ENCODE results near the gene C1orf53.
"Not testable (repeated sequence)": the region's sequence is repeated elsewhere in the genome, so short reads cannot be mapped to it uniquely, and the experiment has no call there.

Gene C1orf53

DNA sequence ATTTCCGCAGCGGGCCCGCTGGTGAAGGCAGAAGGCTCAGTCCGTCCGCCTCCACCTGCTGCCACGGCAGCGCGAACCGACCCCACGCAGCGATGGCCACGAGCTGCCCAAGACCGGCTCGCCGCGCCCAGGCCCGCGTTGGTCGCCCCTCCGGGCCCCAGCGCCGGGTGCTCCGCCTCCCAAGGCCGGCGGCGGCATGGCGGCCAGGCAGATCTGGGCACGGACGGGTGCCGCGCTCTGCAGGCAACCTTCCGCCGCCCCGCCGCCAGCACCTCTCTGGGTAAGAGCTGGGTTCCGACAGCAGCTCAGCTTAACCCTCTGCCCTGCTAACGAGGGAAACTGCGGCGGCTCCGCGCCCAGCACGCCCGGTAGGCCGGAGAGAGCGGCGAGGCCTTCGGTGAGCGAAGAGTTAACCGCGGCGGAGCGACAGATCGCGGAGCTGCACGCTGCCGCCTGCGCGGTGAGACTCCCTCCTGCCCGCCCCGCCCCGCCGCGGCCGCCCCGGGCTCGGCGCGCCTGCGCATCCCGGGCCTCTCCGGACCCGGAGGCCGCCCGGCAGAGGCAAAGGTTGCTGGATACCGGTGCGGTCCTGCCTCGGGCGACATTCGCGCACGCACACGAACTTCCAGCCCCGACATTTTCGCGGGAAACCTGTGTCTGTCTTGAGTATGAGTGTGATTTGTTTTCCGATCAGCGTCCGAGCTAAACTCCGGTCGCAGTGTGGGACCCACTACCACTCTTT lies at the start of gene C1orf53:
C1orf53 (plus strand) TSS at position 177 of the 742 bp plus-strand sequence; CDS start at position 197, 20 bp downstream.
- DNase-seq, result peak; percentile 76 to 98 (median 96)

DNA sequence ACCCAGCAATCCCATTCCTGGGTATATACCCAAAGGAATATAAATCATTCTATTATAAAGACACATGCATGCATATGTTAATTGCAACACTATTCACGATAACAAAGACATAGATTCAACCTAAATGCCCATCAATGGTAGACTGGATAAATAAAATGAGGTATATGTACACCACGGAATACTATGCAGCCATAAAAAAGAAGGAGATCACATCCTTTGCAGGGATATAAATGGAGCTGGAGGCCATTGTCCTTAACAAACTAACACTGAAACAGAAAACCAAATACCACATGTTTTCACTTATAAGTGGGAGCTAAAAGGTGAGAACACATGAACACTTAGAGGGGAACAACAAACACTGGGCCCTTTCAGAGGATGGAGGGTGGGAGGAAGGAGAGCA lies 46.7 kb upstream of the C1orf53 start:
- DNase-seq, result not testable (repeated sequence)

DNA sequence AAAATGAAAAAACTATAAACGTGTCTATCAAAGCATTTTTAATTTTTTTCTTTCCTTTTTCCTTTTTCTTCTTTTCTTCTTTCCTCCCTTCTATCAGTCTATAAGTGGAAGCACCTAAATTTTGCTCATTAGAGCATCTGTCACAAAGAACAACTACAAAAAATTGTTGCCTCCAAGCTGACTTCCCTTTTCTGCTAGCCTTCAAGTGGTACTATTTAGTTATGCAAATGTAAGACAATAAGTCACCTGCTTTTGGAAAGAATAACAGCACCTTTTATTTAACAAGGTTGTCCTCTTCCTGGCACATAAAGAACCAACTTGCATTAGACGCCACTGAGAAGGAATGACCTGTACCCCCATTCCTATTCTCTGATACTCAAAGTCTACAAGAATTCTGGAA lies 45.0 kb upstream of the C1orf53 start:
- DNase-seq, result no peak

DNA sequence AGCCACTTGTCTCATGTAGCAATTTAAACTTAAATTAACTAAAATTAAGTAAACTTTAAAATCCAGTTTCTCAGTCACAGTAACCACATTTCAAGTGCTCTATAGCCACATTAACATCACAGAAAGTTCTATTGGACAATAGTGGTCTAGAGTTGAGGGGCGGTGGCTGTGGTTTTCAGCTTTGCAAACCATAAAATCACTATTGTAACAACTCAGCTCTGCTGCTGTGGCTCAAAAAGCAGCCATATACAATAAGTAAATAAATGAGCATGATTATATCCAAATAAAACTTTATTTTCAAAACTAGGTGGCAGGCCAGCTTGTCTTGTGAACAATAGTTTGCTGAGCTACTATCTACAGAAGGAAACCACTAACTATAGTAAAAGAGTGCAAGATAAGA lies 43.4 kb upstream of the C1orf53 start:
- DNase-seq, result no peak

DNA sequence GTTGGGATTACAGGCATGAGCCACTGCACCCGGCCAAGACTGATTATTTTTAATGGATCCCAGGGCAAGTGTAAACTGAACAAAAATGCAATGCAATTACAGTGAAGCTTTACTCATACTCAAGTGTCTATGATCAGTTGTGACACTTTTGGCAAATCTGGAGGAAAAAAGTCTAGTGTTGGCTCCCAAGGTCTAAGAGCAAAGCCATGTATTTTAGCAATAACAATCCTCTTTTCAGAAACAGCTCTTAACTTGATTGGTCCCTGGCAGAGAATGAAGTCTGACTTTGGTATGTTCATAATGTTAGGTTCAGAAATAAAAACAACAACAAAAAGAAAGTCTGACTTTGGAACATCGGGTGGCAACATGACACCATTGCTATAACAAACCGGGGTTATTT lies 40.2 kb upstream of the C1orf53 start:
- no peak for DNase-seq

DNA sequence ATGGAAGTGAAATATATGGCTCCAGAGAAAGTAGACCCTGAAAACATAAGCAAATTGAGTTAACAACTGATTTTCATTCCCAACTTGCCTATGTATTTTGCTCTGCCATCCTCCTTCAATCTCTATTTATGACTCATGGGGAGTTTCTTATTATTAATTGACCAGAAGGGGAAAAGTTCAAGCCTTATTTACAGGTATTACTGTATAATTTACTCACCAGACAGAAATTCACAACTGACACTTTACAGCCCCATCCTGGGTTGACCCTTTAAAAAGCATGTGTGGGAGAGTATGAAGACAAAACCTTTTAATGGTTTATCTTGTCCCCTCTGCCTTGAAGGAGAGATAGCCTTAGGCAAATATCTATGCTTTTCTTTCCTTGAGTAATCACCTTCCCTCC lies 39.8 kb upstream of the C1orf53 start:
- DNase-seq, result no peak

DNA sequence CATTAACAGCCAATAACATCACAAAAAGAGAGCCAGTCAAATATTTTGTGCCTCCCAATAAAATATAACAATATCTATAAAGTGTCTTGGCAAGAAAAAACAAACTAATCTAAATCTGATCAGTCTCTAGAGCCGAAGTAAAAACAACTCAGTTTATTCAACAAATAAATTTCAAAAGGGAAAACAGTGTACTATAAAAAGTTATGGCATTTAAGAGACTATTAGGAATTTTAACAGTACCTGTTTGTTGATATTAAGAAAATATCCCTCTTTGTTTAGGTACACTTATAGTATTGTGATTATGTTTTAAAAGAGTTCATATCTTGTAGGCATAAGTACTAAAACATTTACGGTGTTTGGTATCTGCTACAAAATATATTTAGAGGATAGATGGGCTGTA lies 36.6 kb upstream of the C1orf53 start:
- DNase-seq, result no peak

DNA sequence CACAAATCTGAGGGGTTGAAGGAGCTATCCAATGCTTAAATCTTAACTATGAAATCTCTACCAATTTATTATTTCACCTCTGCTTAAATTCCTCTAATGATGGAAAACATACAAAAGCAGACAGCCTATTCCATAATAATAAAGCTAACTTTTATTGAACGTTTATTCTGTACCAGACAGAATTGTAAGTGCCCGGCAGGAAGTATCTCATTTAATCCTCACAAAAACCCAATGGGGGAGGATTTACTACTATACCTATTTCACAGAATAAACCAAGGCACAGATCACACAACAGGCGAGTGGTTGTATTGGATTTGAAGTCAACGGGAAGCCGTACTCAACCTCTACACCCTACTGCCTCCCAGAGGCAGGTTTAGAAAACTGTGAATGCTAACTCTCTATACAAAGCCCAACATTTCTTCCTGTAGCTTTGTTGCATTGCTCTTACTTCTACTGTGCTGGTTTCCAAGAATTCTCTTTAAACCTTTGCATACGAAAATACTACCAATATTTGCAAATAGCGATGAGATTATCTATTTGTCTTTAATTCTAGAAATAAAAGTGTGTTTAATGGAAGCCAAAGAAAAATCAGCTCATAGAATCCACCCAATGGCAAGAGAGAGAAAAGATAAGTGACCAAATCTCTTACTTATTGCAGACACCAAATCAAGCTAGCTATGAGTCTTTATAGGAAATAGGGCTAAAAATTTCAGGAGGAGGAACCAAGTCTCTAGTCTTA lies 33.5 kb upstream of the C1orf53 start:
- peak; percentile 27 to 61 (median 31) for DNase-seq

DNA sequence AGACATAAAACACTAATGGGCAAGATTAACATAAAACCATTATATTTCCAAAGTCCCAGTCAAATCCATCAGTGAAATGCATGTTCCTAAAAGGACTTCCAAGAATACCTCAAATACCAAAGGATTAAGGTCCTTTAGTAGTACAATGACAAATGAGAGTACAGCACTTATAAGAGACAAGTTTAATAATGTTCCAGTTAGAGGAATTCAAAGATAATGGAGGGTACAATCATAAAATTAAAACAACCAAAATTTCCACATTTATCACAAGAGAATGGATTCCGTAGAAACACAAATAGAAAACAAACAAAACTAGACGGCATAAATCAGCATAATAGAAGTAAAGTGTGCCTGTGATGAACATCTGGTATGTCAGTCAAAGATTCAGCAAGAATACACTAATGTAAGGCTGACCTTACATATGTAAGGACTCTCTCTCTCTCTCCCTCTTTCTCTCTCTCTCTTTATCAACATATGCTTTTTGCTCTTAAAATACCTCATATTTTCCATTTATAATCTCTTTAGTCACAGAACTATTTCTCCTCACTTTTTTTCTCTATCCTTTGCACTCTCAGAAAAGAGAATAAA lies 32.8 kb upstream of the C1orf53 start:
- DNase-seq, result no peak

DNA sequence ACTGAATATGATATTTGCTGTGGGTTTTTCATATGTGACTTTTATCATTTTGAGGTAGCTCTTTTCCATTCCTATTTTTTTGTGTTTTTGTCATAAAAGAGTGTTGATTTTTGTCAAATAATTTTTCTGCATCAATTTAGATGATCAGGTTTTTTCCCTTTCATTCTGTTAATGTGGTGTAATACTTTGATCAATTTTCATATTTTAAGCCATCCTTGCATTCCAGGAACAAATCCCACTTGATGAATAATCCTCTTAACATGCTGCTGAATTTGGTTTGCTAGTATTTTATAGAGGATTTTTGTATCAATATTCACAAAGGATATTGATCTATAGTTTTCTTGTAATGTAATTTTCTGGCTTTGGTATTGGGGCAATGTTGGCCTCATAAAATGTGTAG lies 25.5 kb upstream of the C1orf53 start:
- DNase-seq, result no peak

DNA sequence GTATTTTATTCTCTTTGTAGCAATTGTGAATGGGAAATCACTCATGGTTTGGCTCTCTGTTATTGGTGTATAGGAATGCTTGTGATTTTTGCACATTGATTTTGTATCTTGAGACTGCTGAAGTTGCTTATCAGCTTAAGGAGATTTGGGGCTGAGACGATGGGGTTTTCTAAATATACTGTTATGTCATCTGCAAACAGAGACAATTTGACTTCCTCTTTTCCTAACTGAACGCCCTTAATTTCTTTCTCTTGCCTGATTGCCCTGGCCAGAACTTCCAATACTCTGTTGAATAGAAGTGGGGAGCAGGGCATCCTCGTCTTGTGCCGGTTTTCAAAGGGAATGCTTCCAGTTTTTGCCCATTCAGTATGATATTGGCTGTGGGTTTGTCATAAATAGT lies 22.0 kb upstream of the C1orf53 start:
- not testable (repeated sequence) for DNase-seq

DNA sequence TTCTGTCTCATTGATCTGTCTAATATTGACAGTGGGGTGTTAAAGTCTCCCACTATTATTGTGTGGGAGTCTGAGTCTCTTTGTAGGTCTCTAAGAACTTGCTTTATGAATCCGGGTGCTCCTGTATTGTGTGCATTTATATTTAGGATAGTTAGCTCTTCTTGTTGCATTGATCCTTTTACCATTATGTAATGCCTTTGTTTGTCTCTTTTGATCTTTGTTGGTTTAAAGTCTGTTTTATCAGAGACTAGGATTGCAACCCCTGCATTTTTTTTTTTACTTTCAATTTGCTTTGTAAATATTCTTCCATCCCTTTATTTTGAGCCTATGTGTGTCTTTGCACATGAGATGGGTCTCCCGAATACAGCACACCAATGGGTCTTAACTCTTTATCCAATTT lies 20.2 kb upstream of the C1orf53 start:
- not testable (repeated sequence) for DNase-seq

DNA sequence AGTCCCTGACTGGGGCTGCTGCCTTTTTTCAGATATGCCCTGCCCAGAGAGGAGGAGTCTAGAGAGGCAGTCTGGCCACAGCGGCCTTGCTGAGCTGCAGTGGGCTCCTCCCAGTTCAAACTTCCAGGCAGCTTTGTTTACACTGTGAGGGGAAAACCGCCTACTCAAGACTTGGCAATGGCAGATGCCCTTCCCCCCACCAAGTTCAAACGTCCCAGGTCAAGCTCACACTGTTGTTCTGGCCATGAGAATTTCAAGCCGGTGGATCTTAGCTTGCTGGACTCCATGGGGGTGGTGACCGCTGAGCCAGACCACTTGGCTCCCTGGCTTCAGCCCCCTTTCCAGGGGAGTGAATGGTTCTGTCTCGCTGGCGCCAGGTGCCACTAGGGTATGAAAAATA lies 18.3 kb upstream of the C1orf53 start:
- DNase-seq, result no peak

DNA sequence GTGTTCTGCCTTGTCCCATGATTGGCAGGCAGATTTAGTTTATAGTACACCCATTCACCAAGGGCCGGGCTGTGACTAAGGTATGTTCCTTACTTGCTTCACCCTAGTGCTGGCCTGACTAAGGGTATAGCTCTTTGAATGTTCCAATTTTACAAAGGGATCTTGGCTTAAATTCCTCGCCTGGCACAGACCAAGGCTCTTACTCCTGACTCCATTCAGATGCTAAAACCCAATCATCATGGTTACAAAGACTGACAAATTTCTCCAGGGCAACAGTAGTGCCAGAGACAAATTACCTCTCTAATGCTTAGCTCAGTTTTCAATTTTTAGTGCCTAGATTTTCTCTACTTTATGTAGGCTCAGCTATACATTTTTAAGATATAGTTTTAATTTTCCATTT lies 11.5 kb upstream of the C1orf53 start:
- no peak for DNase-seq

DNA sequence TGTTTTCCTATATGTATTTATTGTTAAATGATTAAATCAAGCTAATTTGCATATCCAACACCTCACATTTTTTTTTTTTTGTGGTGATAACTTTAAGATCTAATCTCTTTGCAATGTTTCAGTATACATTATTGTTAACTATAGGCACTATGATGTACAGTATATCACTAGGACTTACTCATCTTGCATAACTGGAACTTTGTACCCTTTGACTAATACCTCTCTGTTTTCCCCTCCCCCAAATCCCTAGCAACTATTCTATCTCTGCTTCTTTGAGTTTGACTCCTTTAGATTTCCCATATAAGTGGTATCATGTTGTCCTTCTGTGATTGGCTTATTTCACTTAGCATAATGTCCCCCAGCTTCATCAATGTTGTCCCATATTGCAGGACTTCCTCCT lies 9.7 kb upstream of the C1orf53 start:
- DNase-seq, result no peak

DNA sequence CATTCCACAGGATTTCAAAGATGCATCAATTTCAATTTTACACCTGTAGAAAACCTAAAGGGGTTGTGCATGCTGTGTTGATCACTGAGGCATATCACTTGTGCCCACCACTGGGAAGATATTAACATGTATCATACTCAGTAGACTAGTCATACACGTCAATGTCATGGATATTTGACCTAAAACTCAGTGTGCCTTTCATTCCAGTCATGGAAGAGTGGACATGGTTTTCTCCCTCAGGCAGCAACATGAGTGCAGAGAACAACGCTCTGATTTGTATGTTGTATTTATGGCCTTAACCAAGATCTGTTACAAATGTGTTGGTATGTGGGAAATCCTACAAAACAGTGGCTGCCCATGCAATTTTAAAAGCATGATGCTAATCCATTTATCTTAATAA lies 6.1 kb upstream of the C1orf53 start:
- DNase-seq, result no peak

DNA sequence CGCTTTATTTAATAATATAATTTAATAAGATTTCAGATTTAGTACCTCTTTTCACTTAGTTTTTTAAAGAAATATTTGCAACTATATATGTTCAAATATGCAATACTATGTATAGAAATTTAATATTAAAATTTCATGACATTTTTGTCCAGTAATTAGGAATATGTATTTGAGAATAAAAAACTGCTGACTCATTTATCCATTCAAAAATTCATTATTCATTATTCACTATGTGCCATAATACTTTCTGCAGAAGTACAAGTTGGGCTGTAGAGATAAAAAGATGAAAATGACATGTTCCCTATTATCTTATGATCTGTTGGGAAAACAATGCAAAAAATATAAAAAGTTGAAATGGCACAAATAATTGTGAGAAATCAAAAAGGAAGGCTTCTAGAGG lies 3.4 kb upstream of the C1orf53 start:
- no peak for DNase-seq

DNA sequence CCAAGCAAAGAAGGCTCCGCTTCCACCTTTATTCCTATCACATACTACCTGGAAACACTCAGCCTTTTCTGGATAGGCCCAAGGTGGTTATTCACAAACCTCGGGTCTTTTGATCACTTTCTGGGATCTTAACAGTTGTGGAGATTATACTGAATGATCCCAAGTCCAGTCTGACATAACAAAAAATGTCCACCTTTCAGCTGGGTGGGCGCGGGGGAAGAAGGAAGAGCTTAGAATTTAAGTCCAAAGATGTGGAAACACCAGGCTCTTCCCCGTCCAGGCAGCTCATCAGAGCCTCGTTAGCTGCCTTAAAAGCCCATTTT lies 338 bp upstream of the C1orf53 start:
- DNase-seq, result no peak

DNA sequence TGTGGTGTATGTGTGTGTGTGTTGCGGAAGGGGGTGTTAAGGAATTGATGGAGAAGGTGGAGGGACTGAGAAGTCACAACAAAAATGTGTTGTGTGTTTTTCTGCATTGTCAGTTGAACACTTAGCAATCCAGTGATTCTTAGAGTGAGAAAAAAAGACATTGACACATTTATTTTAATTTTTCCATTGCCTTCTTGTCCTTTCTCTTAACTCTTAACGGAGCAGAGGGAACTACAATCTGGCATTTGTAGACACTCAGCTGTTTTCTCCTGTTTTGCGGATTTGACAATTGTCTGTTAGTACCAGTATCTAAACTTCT lies 725 bp downstream of the C1orf53 start:
- no peak for DNase-seq

DNA sequence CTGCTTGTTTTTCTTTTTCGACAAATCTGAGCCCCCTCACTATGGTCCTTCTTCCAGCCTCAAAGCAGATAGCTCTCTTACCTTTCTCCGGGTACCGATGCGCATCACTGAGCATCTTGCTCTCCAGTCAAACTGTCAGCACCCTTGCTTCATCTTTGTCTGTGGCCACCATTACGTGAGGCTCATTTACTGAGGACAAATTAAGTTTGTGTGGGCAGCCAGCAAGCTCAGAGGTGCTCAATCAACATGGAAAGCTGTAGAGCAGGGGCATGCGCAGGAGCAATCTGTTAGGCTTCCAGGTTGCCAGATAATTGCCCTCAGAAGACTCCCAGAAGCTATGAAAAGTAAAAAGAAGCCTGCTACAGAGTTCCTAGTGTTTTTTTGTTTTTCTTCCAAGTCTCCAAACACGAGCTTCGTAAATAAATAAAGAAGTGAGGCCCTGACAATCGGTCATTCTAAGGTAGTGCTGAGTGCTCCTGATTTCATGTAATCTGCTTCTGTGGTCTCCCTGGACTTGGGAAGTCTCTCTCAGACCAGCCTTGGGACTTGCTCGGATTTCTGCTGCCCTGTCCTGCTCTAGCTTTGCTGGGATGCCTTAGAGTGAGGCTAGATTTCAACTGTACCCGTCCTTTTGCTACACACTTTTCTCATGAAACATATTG lies 1.8 kb downstream of the C1orf53 start:
- no peak for DNase-seq

DNA sequence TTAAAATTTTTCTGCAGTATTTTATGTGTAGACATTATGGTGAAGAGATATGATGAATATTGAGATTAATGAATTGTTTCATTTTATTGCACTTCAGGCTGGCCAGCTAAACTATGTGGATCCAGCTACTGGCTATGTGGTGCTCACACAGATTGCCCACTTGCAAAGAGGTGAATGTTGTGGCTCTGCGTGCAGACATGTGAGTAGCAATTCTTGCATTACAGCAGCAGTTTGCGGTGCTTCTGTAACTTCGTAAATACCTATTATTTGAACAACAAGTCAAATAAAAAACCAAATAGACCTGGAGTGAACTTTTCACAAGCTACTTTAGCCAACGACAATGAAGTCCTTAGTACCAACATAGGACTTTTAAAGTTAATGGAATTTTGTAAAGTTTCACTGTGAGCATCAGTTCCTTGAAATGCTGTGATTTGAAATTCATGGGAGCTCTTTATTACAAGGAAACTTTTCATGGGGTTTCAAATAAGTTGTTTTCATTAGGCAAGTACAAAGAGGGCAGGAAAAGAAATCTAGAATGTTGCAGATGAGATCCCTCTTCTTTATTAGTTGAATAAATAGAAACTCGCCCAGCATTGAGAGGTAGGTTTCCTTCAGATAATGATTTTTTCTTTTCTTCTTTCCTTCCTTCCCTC lies 3.4 kb downstream of the C1orf53 start:
- DNase-seq, result no peak

DNA sequence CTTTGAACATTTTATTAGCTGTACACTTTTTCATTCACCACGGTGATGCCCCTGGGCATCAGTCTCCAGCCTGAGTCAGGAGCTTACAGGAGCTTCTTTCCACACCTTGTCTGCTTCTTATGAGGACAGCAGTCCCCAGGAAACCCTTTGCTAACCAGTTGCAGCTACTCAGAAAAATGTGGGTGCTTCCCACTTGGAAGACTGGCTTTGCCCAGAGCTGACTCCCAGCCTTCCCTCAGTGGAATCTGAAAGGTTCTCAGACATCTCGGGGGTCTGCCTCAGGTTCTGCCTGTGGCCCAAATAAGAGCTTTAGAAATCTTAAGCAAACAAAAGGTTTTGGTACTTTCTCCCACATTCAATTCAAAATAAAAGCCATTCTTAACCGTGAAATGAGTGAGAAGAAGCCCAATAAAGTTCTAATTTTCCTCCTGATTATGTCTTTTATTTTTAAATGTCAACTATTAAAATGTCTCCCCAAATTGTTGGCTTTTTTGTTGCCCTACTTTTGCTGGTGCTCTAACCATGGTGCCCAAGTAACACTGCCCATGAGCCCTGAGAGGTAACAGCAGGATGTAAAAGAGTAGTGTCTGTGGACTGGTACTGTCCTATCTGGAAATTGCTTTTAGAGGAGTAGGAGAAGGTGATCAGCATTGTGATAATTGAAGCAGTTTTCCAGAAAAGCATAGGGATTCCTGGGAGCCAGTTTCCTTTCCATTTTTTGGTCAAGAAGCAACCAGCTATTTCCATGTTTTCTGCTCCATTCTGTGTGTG lies 5.6 kb downstream of the C1orf53 start:
- DNase-seq, result no peak

Measured in NCI-H1417 (cell line).